HCT116 (cell line): ENCODE data around the gene PTBP3.

Experiments
- CEBPB ChIP-seq: IDR thresholded peaks from 2 replicates; pipeline ENCODE4 v1.6.1; 2012; ENCODE audit warnings: low read depth
- ELF1 ChIP-seq: IDR thresholded peaks from 2 replicates; pipeline ENCODE4 v1.6.1; 2012; ENCODE audit warnings: low read depth, borderline replicate concordance
- EZH2 ChIP-seq: fragments of 200-600 bp; sonication (generic); IDR thresholded peaks from 2 replicates; pipeline ENCODE4 v1.6.1; 2017; ENCODE audit warnings: antibody characterized with exemption, mixed run types
- EZH2phosphoT487 ChIP-seq: fragments of 200-600 bp; IDR thresholded peaks from 2 replicates; pipeline ENCODE4 v1.6.1; 2018; ENCODE audit warnings: antibody characterized with exemption, borderline replicate concordance
- JUND ChIP-seq: IDR thresholded peaks from 2 replicates; pipeline ENCODE4 v1.6.1; 2012
- POLR2A ChIP-seq: IDR thresholded peaks from 2 replicates; pipeline ENCODE4 v1.7.0; 2011; ENCODE audit warnings: borderline replicate concordance; ENCODE audit not compliant: insufficient read depth, insufficient read length; ENCODE audit errors: extremely low read depth
- POLR2AphosphoS5 ChIP-seq: IDR thresholded peaks from 2 replicates; pipeline ENCODE4 v1.6.1; 2011; ENCODE audit warnings: mild to moderate bottlenecking, low read depth, low read length, moderate library complexity
- RAD21 ChIP-seq: IDR thresholded peaks from 2 replicates; pipeline ENCODE4 v1.6.1; 2012; ENCODE audit warnings: low read depth, mild to moderate bottlenecking
- SP1 ChIP-seq: IDR thresholded peaks from 2 replicates; pipeline ENCODE4 v1.6.1; 2012; ENCODE audit warnings: low read depth
- SRF ChIP-seq: IDR thresholded peaks from 2 replicates; pipeline ENCODE4 v1.6.1; 2012; ENCODE audit warnings: low read depth
- ZNF274 ChIP-seq: fragments of 200-500 bp; sonication (Bioruptor generic); IDR thresholded peaks from 2 replicates; pipeline ENCODE4 v1.6.1; 2014; ENCODE audit warnings: mild to moderate bottlenecking, low read depth, low read length, inconsistent platforms
- TF ChIP-seq, protein P1 (sequence below), 3 experiments: fragments of 200-600 bp in 1 of 3; sonication (generic) in 1 of 3; IDR thresholded peaks in 2 of 3; conservative IDR thresholded peaks in 1 of 3; 2 replicates each; pipeline ENCODE4 v1.5.1; 2012 to 2017; ENCODE audit warnings: low read depth in 2 of 3, low read length in 2 of 3, antibody characterized with exemption in 1 of 3, borderline replicate concordance in 1 of 3, control low read depth in 1 of 3, mild to moderate bottlenecking in 1 of 3, mixed read lengths in 1 of 3, mixed run types in 1 of 3, moderate library complexity in 1 of 3; ENCODE audit not compliant: insufficient read depth in 1 of 3

DNA sequence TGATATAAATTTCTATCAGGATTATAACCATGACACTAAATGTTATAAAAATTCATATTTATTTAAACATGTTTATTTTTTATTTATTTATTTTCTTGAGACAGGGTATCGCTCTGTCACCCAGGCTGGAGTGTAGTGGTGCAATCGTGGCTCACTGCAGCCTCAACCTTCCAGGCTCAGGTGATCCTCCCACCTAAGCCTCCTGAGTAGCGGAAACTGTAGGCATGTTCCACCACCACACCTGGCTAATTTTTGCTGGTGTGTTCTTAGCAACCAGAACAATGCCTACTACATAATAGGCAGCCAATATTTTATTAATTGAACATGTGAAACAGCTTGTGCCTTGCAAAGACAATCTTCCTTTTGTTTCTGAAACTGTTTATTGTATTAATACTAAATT, 6.5 kb upstream of the PTBP3 start:
- TF ChIP-seq, protein P1, sequence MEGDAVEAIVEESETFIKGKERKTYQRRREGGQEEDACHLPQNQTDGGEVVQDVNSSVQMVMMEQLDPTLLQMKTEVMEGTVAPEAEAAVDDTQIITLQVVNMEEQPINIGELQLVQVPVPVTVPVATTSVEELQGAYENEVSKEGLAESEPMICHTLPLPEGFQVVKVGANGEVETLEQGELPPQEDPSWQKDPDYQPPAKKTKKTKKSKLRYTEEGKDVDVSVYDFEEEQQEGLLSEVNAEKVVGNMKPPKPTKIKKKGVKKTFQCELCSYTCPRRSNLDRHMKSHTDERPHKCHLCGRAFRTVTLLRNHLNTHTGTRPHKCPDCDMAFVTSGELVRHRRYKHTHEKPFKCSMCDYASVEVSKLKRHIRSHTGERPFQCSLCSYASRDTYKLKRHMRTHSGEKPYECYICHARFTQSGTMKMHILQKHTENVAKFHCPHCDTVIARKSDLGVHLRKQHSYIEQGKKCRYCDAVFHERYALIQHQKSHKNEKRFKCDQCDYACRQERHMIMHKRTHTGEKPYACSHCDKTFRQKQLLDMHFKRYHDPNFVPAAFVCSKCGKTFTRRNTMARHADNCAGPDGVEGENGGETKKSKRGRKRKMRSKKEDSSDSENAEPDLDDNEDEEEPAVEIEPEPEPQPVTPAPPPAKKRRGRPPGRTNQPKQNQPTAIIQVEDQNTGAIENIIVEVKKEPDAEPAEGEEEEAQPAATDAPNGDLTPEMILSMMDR (IDR thresholded peaks at IDR 0.05 in 2 of 3, conservative IDR thresholded peaks at IDR 0.05 in 1 of 3; ENCODE audit: borderline replicate concordance in 1 of 3, insufficient read depth in 1 of 3, low read depth in 2 of 3, low read length in 2 of 3) = no peak
- TF ChIP-seq SRF (no peak), EZH2 (no peak), CEBPB (no peak), ZNF274 (no peak), POLR2AphosphoS5 (no peak), ELF1 (no peak), JUND (no peak), POLR2A (no peak), EZH2phosphoT487 (no peak), SP1 (no peak), RAD21 (no peak)
